ENCODE results near the gene XYLT1.

XYLT1 gene

DNA sequence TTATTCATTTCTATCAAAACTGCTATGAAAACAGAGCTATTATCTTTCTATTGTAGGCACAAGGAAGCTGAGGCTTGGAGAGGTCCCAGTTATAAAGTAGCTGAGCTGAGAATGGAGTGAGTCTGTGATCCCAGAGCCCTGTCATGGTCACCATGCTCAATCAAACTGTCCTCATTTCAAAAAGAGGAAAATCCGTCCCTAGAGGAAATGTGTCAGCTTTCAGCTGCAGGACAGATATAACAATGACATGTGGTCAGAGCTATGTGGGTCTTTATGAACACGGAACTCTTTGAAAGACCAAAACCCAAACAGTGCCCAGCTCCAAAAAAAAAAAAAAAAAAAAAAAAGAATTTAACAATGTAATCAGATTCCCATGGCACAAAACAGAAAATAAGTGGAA lies 266.1 kb downstream of the XYLT1 start:
- Mint-ChIP-seq H3K27ac (no peak overlapping the region), H3K9me3 (no peaks in the 10 kb centered on the region), H3K4me3 (no peak overlapping the region), H3K36me3 (ENCODE audit: low read depth) (peaks cover 1% of the 10 kb centered on the region), H3K27me3 (no peaks in the 10 kb centered on the region), H3K4me1 (ENCODE audit: low read depth) (no peaks in the 10 kb centered on the region)

DNA sequence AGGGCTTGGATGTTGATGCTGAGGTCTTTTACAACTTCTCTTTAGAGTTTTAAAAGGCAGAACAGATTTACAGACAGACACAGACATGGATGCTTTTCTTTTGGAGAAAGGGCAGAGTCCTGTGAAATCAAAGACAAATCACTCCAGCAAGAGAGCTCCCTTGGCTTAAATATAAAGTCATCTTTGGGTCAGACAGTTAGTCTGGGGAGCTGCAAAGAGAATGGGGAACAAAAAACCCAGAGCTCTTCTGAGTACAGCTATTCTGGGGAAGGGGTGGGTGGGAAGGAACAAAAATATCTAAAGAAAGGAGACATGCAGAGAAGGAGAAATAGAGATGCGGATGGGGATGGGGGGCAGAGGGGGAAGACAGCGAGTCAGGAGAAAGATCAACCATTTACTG lies 266.6 kb downstream of the XYLT1 start:
- Mint-ChIP-seq H3K4me3 (no peak overlapping the region), H3K4me1 (ENCODE audit: low read depth) (no peaks in the 10 kb centered on the region), H3K9me3 (no peaks in the 10 kb centered on the region), H3K36me3 (ENCODE audit: low read depth) (peaks cover 6% of the 10 kb centered on the region), H3K27me3 (no peaks in the 10 kb centered on the region), H3K27ac (no peak overlapping the region)

DNA sequence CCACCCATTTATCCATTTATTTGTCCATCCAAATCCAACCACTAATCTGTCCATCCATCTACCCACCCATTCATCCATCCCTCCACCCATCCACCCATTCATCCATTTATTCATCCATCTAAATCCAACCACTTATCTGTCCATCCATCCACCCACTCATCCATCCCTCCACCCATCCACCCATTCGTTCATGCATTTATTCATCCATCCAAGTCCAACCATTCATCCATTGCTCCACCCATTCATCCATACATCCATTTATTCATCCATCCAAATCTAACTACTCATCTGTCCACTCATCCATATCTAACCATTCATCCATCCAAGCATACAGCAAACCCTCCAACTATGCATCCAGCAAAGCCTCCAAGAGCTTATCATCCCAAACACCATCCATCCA lies 267.3 kb downstream of the XYLT1 start:
- peaks cover 7% of the 10 kb centered on the region for H3K36me3 Mint-ChIP-seq (ENCODE audit: low read depth)
- no peaks in the 10 kb centered on the region for H3K27me3 Mint-ChIP-seq
- H3K4me3 Mint-ChIP-seq, result no peak overlapping the region
- H3K27ac Mint-ChIP-seq, result no peak overlapping the region
- H3K9me3 Mint-ChIP-seq, result no peaks in the 10 kb centered on the region
- H3K4me1 Mint-ChIP-seq (ENCODE audit: low read depth), result no peaks in the 10 kb centered on the region

DNA sequence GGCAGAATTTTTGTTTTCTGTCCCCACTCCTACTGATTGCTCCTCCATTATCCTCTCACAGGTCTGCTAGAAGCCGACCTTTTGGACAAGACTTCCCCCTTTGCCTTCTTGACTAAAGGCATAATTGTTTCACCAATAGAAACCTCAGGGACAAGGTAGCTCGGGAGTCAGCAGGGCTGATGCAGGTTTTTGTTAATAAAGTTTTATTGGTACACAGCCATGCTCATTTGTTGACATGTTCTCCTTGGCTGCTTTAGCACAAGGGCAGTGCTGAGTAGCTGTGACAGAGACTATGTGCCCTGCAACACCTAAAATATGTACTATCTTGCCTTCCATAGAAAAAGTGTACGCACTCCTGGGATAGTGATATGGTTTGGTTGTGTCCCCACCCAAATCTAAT lies 271.6 kb downstream of the XYLT1 start:
- no peaks in the 10 kb centered on the region for H3K27me3 Mint-ChIP-seq
- no peak overlapping the region for H3K27ac Mint-ChIP-seq
- H3K36me3 Mint-ChIP-seq (ENCODE audit: low read depth), result peaks cover 19% of the 10 kb centered on the region
- H3K4me1 Mint-ChIP-seq (ENCODE audit: low read depth), result no peaks in the 10 kb centered on the region
- H3K9me3 Mint-ChIP-seq, result no peaks in the 10 kb centered on the region
- no peak overlapping the region for H3K4me3 Mint-ChIP-seq

DNA sequence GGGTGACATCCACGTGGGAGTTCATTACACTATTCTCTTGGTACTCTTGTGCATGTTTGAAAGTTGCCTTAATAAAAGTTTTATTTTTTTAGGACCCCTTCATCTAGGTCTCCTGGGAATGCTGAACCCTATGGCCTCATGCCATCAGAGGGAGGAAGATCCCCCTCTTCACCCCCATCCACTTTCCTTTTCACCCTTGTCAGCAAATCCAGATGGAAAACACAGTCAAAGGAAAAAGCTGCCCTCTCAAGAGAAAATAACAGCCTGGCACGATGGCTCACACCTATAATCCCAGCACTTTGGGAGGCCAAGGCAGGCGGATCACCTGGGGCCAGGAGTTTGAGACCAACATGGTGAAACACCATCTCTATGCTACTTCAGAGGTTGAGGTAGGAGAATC lies 274.2 kb downstream of the XYLT1 start:
- Mint-ChIP-seq H3K9me3 (no peaks in the 10 kb centered on the region), H3K4me1 (ENCODE audit: low read depth) (no peaks in the 10 kb centered on the region), H3K36me3 (ENCODE audit: low read depth) (peaks cover 26% of the 10 kb centered on the region), H3K4me3 (no peak overlapping the region), H3K27ac (no peak overlapping the region), H3K27me3 (no peaks in the 10 kb centered on the region)

DNA sequence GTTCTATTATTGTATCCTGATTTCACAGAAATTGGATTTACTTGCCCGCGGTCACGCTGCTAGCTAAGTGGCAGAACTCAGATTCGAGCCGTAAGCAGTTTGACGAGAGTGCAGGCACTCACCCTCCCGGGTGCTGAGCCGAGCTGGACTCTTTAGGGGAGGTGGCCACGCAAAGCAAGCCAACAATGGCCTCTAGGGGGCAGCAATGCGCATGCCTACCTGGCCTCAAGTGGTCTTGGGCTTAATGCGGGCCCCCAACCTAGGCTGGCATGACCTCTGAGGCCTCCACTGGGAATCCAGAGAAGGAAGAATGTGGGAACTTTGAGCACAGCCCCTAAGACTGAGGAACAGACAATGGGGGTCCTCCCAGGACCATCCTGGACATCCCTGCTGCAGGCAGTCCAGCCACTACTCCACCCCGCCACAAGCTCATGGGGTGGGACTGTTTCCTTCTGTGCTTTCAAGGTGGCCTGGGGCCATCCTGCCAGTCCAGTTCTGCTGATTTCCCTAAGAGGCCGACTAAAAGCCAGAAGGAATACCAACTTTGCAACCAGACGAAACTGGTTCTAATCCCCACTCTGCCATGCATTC lies 276.5 kb downstream of the XYLT1 start:
- H3K9me3 Mint-ChIP-seq, result no peaks in the 10 kb centered on the region
- no peak overlapping the region for H3K4me3 Mint-ChIP-seq
- H3K4me1 Mint-ChIP-seq (ENCODE audit: low read depth), result no peaks in the 10 kb centered on the region
- H3K27ac Mint-ChIP-seq, result no peak overlapping the region
- peaks cover 30% of the 10 kb centered on the region for H3K36me3 Mint-ChIP-seq (ENCODE audit: low read depth)
- H3K27me3 Mint-ChIP-seq, result no peaks in the 10 kb centered on the region

DNA sequence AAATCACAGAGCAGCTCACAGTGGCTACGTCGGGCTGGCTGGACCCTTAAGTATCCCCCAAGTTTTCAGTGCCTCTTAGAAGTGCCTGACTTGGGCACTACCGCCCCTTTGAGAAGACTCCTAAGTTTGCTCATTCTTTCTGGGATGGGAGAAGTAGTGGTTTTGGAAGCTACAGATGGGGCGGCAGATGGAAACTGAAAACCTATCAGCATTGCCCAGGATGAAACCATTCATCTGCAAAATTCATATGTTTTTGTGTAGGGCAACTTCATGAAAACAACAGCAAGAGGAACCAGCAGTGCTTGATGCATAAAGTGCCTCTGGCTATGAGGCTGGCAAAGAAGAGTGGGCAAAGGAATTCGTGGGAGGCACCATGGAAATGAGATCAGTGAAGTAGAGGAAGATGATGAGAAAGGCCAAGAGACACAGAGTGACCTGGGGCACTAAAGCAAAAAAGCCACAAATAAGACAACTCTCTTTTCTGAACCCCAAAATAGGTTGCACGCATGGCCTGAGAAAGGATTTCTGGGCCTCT lies 277.1 kb downstream of the XYLT1 start:
- no peaks in the 10 kb centered on the region for H3K4me1 Mint-ChIP-seq (ENCODE audit: low read depth)
- no peak overlapping the region for H3K27ac Mint-ChIP-seq
- no peaks in the 10 kb centered on the region for H3K27me3 Mint-ChIP-seq
- H3K9me3 Mint-ChIP-seq, result no peaks in the 10 kb centered on the region
- H3K4me3 Mint-ChIP-seq, result no peak overlapping the region
- H3K36me3 Mint-ChIP-seq (ENCODE audit: low read depth), result peaks cover 28% of the 10 kb centered on the region

DNA sequence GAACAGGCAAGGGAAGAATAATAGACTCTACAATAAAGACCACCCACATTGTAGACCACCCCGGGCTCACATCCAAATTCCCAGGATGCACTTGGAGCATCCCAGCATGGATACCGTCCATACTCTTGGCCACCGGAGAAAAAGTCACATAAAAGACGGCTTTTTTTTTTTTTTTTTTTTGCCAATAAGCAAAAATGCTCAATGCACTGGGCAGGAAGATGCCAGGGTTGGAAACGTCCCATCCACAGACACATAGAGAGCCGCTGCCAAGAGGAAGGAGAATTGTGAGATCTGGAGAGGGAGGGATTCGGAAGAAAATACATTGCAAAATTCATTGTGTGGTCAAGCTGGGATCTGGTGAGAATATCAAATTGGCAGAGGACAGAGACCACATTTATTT lies 286.7 kb downstream of the XYLT1 start:
- Mint-ChIP-seq H3K27ac (no peak overlapping the region), H3K36me3 (ENCODE audit: low read depth) (peaks cover 18% of the 10 kb centered on the region), H3K4me3 (no peak overlapping the region), H3K4me1 (ENCODE audit: low read depth) (no peaks in the 10 kb centered on the region), H3K27me3 (no peaks in the 10 kb centered on the region), H3K9me3 (no peaks in the 10 kb centered on the region)

DNA sequence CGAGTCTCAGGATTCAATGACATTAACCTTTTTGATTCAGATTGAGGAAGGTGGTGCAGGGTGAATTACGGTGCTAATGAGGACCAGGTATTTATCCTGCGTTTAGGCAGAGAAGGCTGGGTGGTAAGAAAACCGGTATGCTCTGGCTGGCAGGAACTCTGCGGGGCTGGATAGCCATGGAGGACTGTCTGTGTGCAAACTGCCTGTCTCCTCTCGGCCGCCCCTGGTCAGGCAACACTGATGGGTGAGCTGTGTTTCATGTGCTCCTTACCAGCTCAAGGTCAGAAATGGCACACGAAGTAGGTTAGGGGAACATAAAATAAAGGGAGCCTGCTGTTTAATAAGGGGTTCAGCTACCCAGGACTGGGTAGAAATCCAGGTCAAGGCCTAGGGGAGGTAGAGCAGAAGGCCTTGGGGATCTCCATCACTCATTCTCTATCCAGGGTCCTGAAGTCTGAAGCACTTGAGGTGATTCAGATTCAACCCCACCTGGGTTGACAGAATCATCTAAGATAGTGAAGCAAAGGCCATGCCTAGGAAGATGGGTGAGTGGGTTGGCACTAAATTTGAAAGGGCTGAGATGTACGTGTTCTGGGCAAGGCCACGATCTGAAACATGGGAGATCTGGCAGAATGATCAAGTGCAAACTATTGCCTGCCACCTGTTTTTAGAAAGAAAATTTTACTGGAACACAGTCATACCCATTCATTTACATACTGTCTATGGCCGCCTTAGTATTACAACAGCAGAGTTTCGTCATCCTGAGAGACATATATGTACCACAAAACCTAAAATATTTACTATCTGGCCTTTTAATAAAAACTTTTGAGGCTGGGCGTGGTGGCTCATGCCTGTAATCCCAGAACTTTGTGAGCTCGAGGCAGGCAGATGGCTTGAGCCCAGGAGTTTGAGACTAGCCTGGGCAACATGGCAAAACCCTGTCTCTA lies 292.5 kb downstream of the XYLT1 start:
- Mint-ChIP-seq H3K4me1 (ENCODE audit: low read depth) (peaks cover 11% of the 10 kb centered on the region), H3K27ac (no peak overlapping the region), H3K9me3 (no peaks in the 10 kb centered on the region), H3K27me3 (no peaks in the 10 kb centered on the region), H3K4me3 (no peak overlapping the region), H3K36me3 (ENCODE audit: low read depth) (peaks cover 5% of the 10 kb centered on the region)

DNA sequence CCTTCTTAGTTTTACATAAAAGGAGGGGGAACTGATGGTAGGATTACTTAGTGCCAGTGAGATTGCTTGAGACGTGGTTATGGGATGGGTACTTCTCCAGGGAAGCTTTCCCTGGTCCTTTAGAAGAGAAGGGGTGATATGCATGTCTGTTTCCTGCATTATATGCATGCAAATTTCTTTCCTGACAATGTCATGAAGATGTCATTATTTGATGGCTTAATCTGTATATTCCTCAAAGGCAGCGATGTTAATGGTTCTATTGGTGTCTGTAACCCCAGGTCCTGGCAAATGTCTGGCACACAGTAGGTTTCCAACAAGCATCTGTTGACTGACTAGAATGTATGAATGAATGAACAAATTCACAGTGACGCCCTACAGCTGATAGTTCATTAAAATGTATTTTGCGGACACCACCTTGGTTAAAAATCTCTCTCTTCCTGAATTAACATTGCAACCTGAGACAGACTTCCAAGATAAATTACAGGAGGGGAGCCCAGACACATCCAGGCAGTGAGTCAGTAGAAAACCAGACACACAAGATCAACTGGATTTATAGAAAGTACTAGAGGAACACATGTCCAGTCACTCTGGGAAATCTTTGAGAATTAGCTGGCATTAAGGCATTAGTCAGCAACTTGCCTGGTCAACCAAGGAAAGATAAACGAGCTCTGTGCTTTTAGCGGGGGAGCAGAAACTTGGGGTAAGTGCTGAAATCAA lies 293.4 kb downstream of the XYLT1 start:
- Mint-ChIP-seq H3K4me3 (no peak overlapping the region), H3K4me1 (ENCODE audit: low read depth) (peaks cover 15% of the 10 kb centered on the region), H3K27me3 (no peaks in the 10 kb centered on the region), H3K27ac (no peak overlapping the region), H3K9me3 (no peaks in the 10 kb centered on the region), H3K36me3 (ENCODE audit: low read depth) (peaks cover 5% of the 10 kb centered on the region)

DNA sequence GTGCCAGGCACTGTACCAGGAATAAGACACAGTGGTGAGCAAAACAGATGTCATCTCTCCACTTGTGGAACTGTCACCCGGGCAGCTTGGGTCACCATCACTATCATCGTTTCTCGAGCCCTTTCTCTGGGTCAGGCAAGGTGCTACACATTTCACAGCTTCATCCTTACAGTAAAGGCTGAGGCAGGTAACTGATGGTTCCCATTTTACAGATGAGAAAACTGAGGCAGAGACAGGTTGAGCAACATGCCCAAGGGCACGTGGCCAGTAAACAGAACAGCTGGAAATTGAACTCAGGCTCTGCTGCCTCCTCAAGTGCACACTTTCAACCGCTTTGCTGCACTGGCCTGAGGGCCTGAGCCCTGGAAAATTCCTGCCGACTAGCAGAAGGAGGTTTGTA lies 294.6 kb downstream of the XYLT1 start:
- Mint-ChIP-seq H3K27me3 (no peaks in the 10 kb centered on the region), H3K27ac (no peak overlapping the region), H3K4me3 (no peak overlapping the region), H3K9me3 (no peaks in the 10 kb centered on the region), H3K4me1 (ENCODE audit: low read depth) (peaks cover 15% of the 10 kb centered on the region), H3K36me3 (ENCODE audit: low read depth) (no peaks in the 10 kb centered on the region)

DNA sequence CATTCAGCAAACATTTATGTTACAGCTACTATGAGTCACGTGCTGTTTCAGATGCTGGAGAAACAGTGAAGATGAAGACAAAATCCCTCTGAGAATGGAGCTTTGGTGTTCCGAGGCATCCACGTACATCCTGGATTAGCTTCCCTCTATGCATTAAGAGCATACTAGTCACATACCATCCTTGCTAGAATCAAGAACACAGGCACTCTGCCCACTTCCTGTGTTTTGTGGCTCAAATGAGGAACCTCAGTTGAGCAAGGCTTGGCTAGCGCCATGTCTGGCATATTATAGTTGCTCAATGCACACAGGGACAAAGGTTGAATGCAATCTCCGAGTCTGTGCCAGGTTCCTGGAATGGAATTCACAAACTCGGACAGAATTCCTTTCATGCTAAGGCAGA lies 297.5 kb downstream of the XYLT1 start:
- H3K27me3 Mint-ChIP-seq, result no peaks in the 10 kb centered on the region
- no peaks in the 10 kb centered on the region for H3K9me3 Mint-ChIP-seq
- H3K27ac Mint-ChIP-seq, result no peak overlapping the region
- no peaks in the 10 kb centered on the region for H3K36me3 Mint-ChIP-seq (ENCODE audit: low read depth)
- peaks cover 15% of the 10 kb centered on the region for H3K4me1 Mint-ChIP-seq (ENCODE audit: low read depth)
- H3K4me3 Mint-ChIP-seq, result no peak overlapping the region

DNA sequence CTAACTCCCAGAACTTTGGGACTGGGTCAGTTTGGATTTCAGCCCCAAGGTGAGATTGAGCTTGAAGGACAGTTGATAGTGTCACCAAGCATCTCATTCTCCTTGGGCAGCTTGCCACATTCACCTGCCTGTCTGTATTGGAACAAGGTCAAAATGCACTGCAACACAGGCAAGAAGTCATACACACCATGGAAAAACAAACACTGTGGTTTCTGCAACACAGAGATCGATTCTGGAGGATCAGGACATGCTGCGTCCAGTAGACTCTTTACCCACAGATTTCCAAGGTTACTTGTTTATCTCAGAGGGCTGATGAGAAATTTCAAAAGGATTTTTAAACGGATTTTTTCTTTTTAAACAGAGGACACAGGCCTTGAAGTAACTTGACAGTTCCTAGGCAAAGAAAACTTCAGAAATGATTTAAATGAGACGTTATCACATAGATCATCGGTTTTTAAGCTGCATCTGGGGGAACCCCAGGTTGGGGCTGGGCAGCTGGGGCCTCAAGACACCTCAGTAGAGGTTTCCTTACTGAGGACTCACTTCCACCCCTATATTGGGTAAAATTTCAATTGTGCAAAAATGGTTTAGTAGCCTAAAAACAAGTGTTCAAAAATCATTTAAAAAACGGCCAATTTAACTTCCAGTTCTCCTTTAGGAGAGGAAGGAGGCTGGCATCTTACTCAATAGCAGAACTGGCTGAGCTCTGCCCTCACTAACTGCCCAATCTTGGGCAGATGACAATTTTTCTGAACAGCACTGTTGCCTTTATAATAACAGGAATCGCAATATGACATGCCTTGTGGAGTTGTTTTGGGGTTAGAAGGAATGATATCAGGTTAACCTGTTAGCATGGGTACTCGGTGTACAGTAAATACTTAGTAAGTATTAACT lies 299.3 kb downstream of the XYLT1 start:
- peaks cover 5% of the 10 kb centered on the region for H3K9me3 Mint-ChIP-seq
- H3K4me3 Mint-ChIP-seq, result no peak overlapping the region
- H3K36me3 Mint-ChIP-seq (ENCODE audit: low read depth), result peaks cover 5% of the 10 kb centered on the region
- no peaks in the 10 kb centered on the region for H3K27me3 Mint-ChIP-seq
- H3K27ac Mint-ChIP-seq, result no peak overlapping the region
- H3K4me1 Mint-ChIP-seq (ENCODE audit: low read depth), result peaks cover 15% of the 10 kb centered on the region

DNA sequence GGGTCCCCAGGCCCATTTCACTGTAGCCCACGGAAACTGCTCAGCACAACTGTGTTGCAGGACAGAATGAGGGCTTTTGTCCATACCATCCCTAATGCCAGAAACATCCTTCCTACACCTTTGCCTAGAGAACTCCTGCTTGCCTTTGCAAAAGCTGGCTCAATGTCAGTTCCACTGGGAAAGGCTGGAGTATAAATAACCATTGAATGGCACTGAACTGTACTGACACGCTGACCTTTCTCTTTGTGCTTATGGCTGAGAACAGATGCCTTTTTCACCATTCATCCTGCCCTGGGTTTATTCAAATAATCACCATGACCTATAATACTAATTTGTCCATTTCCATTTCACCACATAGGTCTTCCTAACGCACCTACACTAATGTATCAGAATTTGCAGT lies 300.3 kb downstream of the XYLT1 start:
- no peak overlapping the region for H3K27ac Mint-ChIP-seq
- no peak overlapping the region for H3K4me3 Mint-ChIP-seq
- peaks cover 5% of the 10 kb centered on the region for H3K36me3 Mint-ChIP-seq (ENCODE audit: low read depth)
- H3K4me1 Mint-ChIP-seq (ENCODE audit: low read depth), result peaks cover 15% of the 10 kb centered on the region
- H3K9me3 Mint-ChIP-seq, result peaks cover 5% of the 10 kb centered on the region
- no peaks in the 10 kb centered on the region for H3K27me3 Mint-ChIP-seq

Data from stimulated activated naive CD8-positive, alpha-beta T cell treated with anti-CD3 and anti-CD28 coated beads, Interleukin-15, Interleukin-2, amounts not matched to agents 100 ng/mL and 50 ng/mL, for 24 hours (primary cell).